Thyroid gland (tissue), 4 donors: ENCODE measurements around the gene IL6.

ENCODE experiments used
- CTCF ChIP-seq, 6 experiments: fragments of 200-600 bp in 3 of 6; fragments of 450-650 bp in 3 of 6; sonication (generic) in 3 of 6; IDR thresholded peaks; one replicate each; pipeline ENCODE4 v1.5.1; 2016 to 2019; ENCODE audit warnings: antibody characterized with exemption in 6 of 6, mild to moderate bottlenecking in 2 of 6, inconsistent platforms in 1 of 6, moderate library complexity in 1 of 6
- POLR2A ChIP-seq, 2 donors: fragments of 450-650 bp; IDR thresholded peaks; one replicate each; pipeline ENCODE4 v1.6.1; 2017; ENCODE audit warnings: antibody characterized with exemption in 2 of 2, mild to moderate bottlenecking in 2 of 2, moderate library complexity in 1 of 2

- TF ChIP-seq CTCF (IDR thresholded peaks at IDR 0.05), result no peak
- TF ChIP-seq POLR2A (IDR thresholded peaks at IDR 0.05), result no peak
Observed at GRCh38 chr7:22695476-22696132, 31.4 kb upstream of the IL6 start.
